ENCODE measurements around the gene GAB2. TPM values are rescaled to one million over a fixed set of nuclear protein-coding genes. Genes with fewer than 3 reads are reported as not detected.

GAB2 gene
- total RNA-seq, 1 experiment from 2014 or later: 10.0 TPM

DNA sequence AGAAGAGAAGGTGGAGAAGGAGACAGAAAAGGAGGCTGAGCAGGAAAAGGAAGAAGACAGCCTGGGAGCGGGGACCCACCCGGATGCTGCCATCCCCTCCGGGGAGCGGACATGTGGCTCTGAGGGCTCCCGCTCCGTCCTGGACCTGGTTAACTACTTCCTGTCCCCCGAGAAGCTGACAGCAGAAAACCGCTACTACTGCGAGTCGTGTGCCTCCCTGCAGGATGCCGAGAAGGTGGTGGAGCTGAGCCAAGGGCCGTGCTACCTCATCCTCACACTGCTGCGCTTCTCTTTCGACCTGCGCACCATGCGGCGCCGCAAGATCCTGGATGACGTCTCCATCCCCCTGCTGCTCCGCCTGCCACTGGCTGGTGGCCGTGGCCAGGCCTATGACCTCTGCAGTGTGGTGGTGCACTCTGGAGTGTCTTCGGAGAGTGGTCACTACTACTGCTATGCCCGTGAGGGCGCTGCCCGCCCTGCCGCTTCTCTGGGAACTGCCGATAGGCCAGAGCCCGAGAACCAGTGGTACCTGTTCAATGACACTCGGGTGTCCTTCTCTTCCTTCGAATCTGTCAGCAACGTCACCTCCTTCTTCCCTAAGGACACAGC, 207.5 kb downstream of the GAB2 start:
- ATAC-seq: no peak
- POLR2A ChIA-PET: no interaction called here
- CTCF ChIA-PET: no interaction called here
- Histone ChIP-seq H3K4me1 (ENCODE audit: control insufficient read depth, insufficient read depth, low read length) (no peaks in the 10 kb centered on the region), H3K27ac (ENCODE audit: low read length) (no peak overlapping the region), H3K9me3 (ENCODE audit: control insufficient read depth, insufficient read depth, low read depth, low read length) (no peaks in the 10 kb centered on the region), H3K4me3 (ENCODE audit: low read depth in 2 of 2, low read length in 2 of 2) (no peak overlapping the region), H3K27me3 (ENCODE audit: control insufficient read depth, insufficient read depth, low read length) (no peaks in the 10 kb centered on the region), H3K36me3 (ENCODE audit: control insufficient read depth, insufficient read depth, low read length) (no peaks in the 10 kb centered on the region)
- in situ Hi-C loops (cut with HindIII; ENCODE audit: low pct_unique_long_range_greater_than_20kb, low sequenced_read_pairs): no loop called here
- no peak for TF ChIP-seq TCF7L2 (IDR thresholded peaks at IDR 0.05; ENCODE audit: low read depth, low read length)
- TF ChIP-seq, protein P1, sequence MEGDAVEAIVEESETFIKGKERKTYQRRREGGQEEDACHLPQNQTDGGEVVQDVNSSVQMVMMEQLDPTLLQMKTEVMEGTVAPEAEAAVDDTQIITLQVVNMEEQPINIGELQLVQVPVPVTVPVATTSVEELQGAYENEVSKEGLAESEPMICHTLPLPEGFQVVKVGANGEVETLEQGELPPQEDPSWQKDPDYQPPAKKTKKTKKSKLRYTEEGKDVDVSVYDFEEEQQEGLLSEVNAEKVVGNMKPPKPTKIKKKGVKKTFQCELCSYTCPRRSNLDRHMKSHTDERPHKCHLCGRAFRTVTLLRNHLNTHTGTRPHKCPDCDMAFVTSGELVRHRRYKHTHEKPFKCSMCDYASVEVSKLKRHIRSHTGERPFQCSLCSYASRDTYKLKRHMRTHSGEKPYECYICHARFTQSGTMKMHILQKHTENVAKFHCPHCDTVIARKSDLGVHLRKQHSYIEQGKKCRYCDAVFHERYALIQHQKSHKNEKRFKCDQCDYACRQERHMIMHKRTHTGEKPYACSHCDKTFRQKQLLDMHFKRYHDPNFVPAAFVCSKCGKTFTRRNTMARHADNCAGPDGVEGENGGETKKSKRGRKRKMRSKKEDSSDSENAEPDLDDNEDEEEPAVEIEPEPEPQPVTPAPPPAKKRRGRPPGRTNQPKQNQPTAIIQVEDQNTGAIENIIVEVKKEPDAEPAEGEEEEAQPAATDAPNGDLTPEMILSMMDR (IDR thresholded peaks at IDR 0.05): no peak
- TF ChIP-seq, protein P2, sequence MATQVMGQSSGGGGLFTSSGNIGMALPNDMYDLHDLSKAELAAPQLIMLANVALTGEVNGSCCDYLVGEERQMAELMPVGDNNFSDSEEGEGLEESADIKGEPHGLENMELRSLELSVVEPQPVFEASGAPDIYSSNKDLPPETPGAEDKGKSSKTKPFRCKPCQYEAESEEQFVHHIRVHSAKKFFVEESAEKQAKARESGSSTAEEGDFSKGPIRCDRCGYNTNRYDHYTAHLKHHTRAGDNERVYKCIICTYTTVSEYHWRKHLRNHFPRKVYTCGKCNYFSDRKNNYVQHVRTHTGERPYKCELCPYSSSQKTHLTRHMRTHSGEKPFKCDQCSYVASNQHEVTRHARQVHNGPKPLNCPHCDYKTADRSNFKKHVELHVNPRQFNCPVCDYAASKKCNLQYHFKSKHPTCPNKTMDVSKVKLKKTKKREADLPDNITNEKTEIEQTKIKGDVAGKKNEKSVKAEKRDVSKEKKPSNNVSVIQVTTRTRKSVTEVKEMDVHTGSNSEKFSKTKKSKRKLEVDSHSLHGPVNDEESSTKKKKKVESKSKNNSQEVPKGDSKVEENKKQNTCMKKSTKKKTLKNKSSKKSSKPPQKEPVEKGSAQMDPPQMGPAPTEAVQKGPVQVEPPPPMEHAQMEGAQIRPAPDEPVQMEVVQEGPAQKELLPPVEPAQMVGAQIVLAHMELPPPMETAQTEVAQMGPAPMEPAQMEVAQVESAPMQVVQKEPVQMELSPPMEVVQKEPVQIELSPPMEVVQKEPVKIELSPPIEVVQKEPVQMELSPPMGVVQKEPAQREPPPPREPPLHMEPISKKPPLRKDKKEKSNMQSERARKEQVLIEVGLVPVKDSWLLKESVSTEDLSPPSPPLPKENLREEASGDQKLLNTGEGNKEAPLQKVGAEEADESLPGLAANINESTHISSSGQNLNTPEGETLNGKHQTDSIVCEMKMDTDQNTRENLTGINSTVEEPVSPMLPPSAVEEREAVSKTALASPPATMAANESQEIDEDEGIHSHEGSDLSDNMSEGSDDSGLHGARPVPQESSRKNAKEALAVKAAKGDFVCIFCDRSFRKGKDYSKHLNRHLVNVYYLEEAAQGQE (IDR thresholded peaks at IDR 0.05; ENCODE audit: insufficient read depth in 1 of 2, low read depth in 2 of 2, low read length in 1 of 2): no peak
- no peak for TF ChIP-seq SIN3A (IDR thresholded peaks at IDR 0.05; ENCODE audit: borderline replicate concordance, insufficient read depth, low read depth, low read length)
- no peak for TF ChIP-seq POLR2AphosphoS5 (IDR thresholded peaks at IDR 0.05; ENCODE audit: low read depth, low read length)
- intact Hi-C loops (cut with micrococcal nuclease; ENCODE audit: unreplicated experiment): no loop called here
- no peak for DNase-seq (ENCODE audit: low read depth, low spot score)
- BruUV-seq (replicated peaks): no TSS peak

DNA sequence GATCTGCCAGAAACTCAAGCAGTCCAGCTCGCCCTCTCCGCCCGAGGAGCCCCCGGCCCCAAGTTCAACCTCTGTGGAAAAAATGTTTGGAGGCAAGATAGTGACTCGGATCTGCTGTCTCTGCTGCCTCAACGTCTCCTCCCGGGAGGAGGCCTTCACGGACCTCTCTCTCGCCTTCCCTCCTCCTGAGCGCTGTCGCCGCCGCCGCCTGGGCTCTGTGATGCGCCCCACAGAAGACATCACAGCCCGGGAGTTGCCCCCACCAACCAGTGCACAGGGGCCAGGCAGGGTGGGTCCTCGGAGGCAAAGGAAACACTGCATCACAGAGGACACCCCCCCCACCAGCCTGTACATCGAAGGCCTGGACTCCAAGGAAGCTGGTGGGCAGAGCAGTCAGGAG, 208.1 kb downstream of the GAB2 start:
- intact Hi-C loops (cut with micrococcal nuclease; ENCODE audit: unreplicated experiment): no loop called here
- Histone ChIP-seq H3K4me1 (ENCODE audit: control insufficient read depth, insufficient read depth, low read length) (no peaks in the 10 kb centered on the region), H3K27ac (ENCODE audit: low read length) (no peak overlapping the region), H3K36me3 (ENCODE audit: control insufficient read depth, insufficient read depth, low read length) (no peaks in the 10 kb centered on the region), H3K4me3 (ENCODE audit: low read depth in 2 of 2, low read length in 2 of 2) (no peak overlapping the region), H3K9me3 (ENCODE audit: control insufficient read depth, insufficient read depth, low read depth, low read length) (no peaks in the 10 kb centered on the region), H3K27me3 (ENCODE audit: control insufficient read depth, insufficient read depth, low read length) (no peaks in the 10 kb centered on the region)
- ChIA-PET POLR2A (no interaction called here), CTCF (no interaction called here)
- DNase-seq (ENCODE audit: low read depth, low spot score) (no peak), ATAC-seq (no peak)
- no TSS peak for BruUV-seq (replicated peaks)
- in situ Hi-C loops (cut with HindIII; ENCODE audit: low pct_unique_long_range_greater_than_20kb, low sequenced_read_pairs): no loop called here
- TF ChIP-seq POLR2AphosphoS5 (IDR thresholded peaks at IDR 0.05; ENCODE audit: low read depth, low read length) (no peak), SIN3A (IDR thresholded peaks at IDR 0.05; ENCODE audit: borderline replicate concordance, insufficient read depth, low read depth, low read length) (no peak)
- TF ChIP-seq, protein P2 (IDR thresholded peaks at IDR 0.05; ENCODE audit: insufficient read depth in 1 of 2, low read depth in 2 of 2, low read length in 1 of 2): no peak
